NCI-H2029 treated with DMSO at 0.1 percent for 48 hours (cell line): ENCODE results near the gene MSGN1.

Experiments used
- DNase-seq: peaks from one replicate; lab custom pipeline; 2025; lab: John Stamatoyannopoulos, UW

The MSGN1 gene

GRCh38 chr2:17816396-17817245, at the start of gene MSGN1:
Gene MSGN1 (plus strand): TSS chr2:17816460. CDS start chr2:17816519, 59 bp downstream.
- DNase-seq: no peak

GRCh38 chr2:17768894-17769293, 47.4 kb upstream of the MSGN1 start:
- no peak for DNase-seq

DNA sequence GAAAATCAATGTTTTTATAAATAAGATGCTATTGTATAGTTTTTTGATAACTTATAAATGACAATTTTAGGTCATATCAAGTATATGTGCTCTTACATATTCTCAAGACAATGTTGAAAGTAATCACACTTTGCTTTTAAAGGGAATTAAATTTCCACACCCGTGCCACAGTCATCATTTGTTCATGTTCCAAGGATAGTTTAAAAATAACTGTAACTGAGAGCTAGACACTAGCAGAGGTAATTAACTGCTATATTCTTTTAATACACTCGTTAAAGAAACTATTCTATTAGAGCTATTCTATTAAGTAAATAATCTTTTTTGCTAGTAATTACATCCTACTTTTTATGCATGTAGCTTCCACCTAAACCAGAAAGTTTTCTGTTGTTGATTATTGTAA, 44.3 kb upstream of the MSGN1 start:
- DNase-seq: no peak

DNA sequence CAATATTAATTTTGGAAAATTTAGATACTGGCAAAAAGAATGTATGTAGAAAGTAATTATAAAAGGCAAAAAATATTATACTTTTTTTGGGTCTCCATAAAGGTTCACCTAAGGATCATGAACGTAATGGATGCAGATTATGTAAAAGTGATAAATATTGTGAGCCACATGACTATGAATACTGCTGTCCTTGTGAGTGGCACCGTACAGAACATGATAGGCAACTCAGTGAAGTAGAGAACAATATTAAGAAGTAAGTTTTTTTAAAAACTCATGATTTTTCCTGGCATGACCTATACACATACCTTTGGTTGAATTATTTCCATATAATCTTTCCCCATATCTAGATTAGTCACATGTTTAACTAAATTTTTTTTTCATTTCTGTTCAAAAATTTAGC, 43.7 kb upstream of the MSGN1 start:
- DNase-seq: no peak

DNA sequence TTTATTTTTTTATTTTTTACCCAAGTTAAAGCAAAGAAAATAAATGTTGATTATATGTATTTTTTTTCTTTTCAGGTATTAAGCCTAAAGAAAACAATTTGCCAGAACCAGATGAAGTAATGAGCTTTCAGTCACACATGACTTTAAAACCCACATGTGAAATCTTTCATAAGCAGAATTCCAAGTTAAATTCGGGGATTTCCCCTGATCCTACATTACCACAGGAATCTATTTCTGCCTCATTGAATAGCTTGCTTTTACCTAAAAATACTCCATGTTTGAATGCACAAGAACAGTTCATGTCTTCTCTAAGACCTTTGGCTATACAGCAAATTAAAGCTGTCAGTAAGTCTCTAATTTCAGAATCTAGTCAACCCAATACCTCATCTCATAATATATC, 35.7 kb upstream of the MSGN1 start:
- no peak for DNase-seq

- no peak for DNase-seq
Measured at GRCh38 chr2:17781482-17781881, 34.8 kb upstream of the MSGN1 start.

GRCh38 chr2:17786727-17787126, 29.5 kb upstream of the MSGN1 start:
- DNase-seq: no peak

- DNase-seq: no peak
Measured at GRCh38 chr2:17788773-17789172, 27.5 kb upstream of the MSGN1 start.

DNA sequence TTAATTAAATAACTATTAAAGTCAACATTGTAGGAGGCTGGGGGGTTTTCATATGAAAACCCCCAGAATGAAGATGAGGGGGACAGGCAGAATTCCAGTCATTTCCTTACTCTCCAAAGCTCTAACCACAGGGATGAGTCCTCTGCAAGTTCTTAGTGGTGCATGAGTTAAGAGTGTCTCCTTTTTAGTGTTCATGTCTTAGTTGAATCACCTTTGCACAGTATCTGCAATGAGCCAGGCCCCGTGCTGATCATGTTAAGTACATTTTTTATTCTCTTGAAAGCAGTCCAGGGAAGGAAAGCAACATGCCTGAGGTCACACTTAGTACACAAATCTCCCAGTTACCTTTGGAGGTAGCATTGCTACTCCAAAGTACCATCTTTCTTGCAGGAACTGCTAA, 25.7 kb upstream of the MSGN1 start:
- no peak for DNase-seq

- no peak for DNase-seq
Measured at GRCh38 chr2:17791121-17791816, 25.0 kb upstream of the MSGN1 start.

DNA sequence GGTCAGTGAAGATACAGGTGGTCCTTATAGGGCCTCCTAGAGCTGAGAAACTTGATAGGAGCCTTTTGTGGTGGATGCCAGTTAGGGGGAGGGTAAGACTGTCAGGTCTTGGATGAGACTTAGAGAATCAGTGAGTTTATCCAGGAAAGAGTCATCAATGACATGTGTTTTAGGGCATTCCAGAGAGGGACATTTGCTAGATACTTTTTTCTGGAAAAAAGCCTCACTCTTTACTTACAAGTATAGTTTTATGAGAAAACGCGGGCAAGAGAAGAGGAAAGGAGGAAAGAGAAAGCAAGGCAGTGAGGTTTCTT, 24.5 kb upstream of the MSGN1 start:
- no peak for DNase-seq

GRCh38 chr2:17792515-17792914, 23.7 kb upstream of the MSGN1 start:
- no peak for DNase-seq

DNA sequence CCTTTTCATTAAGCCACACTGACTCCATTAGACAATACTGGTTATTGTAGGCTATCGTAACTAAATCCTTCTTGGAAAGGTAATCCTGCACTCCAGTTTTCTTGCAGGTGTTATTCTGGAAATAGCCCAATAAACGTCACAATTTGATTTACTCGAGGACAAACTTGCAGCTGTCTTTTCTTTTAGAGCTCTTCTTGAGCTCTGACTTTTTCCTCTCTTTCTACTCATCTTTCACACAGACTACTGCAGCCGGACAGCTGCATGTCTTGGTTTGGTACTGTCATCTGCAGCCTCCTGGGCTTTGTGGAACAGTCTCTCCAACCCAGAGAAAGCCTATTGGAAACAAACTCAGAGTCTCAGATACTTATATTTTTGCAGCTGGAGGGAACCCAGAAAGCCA, 23.0 kb upstream of the MSGN1 start:
- DNase-seq: no peak

- DNase-seq: no peak
Measured at GRCh38 chr2:17793803-17794354, 22.4 kb upstream of the MSGN1 start.

GRCh38 chr2:17795309-17795708, 21.0 kb upstream of the MSGN1 start:
- DNase-seq: no peak

GRCh38 chr2:17798338-17798737, 17.9 kb upstream of the MSGN1 start:
- no peak for DNase-seq

DNA sequence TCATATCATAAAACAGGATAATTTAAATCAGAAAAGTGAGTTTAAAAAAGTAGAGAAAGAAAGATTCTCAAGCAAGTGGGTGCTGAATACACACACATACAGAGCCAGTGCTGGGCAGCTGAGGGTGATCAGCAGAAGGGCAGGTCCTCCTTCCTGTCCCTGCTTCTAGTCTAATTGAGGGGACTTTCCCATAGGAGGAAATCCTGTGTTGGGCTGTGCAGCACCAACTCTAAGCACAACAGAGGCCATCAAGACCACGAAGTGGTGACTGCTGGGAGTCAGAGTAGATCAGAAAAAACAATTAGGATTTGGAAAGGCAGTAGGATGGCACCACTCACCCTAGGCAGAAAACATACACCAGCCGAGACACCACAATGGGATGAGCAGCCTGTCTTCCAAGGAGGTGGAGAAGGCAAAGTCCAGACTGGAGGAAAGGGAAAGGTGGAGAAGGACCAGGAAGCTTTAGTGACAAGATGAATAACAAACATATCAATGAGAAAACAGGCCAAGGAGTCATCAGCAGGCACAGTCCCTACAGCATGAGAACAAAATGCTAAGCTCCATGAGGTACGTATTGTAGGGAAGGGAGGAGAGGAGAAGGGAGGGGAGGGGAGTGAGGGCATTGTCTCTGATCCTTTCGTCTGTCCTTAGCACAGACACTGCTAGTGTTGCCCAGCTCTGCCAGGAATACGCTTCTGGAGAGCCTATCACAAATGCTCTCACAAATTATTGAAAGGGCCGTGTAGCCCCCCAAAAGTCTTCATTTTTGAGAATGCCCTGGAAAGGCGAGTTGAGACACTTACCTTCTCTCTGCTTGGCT, 16.7 kb upstream of the MSGN1 start:
- DNase-seq: no peak

GRCh38 chr2:17800219-17800618, 16.0 kb upstream of the MSGN1 start:
- no peak for DNase-seq

DNA sequence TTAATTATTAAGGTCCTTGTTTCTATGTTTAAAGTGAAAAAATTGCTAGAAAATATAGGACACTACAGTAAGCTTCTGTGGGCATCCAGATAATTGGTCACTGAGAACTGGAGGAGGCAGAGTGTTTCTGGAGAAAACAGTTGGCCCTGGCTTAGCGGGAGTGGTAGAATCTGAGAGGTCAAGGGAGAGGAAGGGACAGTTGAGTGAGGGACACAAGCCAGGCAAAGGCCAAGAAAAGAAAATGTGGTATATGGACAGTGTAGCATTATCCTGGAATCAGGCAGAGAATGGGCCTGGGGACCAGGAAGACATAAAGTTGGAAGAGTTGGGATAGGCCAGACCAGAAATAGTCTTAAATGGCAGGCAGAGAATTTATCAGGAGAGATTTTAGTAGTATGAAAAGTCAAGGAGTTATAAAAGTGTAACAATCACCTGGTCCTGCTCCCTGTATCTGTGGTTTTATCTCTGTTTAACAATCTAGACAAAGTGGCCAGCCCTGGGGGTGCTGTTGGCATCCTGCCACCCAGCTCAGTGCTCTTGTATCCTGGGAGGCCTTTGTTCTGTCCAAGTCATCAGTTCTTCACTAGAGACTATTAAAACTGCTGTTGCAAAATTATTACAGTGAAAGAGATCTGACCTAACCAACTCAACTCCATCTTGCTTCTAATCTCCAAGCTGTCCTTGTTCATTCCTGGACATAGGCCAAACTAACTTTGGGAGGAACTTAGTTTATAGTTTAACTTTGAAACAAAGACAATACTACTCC, 15.4 kb upstream of the MSGN1 start:
- no peak for DNase-seq

DNA sequence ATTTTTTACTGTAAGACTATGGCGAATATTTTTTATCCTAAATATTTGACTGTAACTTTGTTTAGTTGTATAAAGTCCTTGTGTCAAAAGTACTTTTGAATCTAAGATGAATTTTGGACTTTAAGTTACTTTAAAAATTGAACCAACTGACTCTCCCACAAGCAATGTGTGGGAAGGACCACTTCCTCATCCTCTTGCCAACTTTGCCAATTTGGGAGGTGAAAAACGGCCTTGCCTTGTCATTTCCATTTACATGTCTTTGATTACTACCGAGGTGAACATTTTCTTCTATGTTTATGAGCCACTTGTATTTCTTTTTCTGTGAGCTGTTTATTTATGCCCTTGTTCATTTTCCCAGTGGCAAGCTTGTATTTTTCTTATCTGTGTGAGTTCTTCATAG, 12.8 kb upstream of the MSGN1 start:
- no peak for DNase-seq

DNA sequence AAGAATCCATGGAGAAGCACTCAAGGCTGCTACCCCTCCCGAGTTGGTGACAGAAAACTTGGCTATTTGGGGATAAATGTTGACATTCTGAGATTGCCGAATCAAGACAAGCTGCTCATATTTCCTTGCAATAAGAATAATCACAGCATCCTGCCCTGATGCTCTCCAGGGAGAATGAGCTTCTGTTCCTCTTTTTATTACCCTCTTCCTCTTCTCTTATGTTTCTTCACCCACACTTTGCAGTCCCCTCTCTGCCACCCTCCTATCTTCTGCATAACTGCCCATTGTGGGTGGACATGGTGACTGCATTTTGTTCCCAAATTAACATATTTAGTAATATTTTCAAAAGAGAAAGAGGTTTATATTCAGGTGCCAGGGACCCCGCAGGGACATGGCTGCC, 11.9 kb upstream of the MSGN1 start:
- no peak for DNase-seq

DNA sequence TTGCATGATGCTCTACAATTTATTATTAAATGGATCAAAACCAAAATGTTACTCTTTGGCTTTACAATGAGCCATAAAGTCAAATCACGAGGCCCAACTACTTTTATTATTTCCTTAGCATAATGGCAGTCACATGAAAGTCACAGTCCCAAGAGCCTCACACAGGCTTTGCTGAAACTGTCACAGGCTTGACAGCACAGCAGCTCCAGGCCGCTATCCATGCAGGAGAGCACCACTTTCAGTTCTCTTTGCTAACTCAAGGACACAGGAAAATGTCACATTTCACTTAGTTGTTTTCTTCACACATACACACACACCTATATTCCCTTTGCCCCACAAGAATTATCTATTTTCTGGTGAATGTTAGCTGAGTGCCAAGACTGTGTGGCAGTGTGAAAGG, 11.1 kb upstream of the MSGN1 start:
- no peak for DNase-seq
